ENCODE results near the gene TULP4.
"Not testable (repeated sequence)": the region's sequence is repeated elsewhere in the genome, so short reads cannot be mapped to it uniquely, and the experiment has no call there.

The TULP4 gene

DNA sequence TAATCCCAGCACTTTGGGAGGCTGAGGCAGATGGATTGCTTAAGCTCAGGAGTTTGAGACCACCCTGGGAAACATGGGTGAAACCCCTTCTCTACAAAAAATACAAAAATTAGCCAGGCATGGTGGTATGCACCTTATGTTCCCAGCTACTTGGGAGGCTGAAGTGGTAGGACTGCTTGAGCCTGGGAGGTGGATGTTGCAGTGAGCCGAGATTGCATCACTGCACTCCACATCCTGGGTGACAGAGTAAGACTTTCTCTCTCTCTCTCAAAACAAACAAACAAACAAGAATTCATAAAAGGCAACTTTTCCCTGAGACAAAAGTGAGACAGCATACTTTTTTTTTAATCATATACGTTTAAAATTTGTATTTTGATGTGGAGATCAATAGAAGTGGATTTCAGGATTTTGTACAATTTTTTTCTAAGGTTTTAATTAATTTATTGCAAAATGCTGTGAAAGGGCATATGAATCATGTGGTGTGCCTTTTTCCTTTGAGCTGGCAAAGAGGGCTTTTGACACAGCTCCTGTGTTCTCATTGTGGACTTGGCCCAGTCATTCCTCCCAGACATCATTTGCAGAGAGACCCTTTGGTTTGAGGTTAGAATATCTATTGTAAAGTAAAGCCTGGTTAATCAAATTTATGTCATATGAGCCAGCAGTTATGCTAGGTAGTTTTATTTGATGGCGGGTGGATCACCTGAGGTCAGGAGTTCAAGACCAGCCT lies 77.1 kb downstream of the TULP4 start:
- H3K36me3 Mint-ChIP-seq (ENCODE audit: low read depth) = peaks cover 24% of the 10 kb centered on the region
- H3K9me3 Mint-ChIP-seq = peaks cover 24% of the 10 kb centered on the region

GRCh38 chr6:158391276-158391675 lies 79.0 kb downstream of the TULP4 start:
- Mint-ChIP-seq H3K27ac (no peak overlapping the region), H3K4me3 (no peak overlapping the region), H3K9me3 (peaks cover 32% of the 10 kb centered on the region), H3K27me3 (no peaks in the 10 kb centered on the region), H3K36me3 (ENCODE audit: low read depth) (peaks cover 25% of the 10 kb centered on the region), H3K4me1 (ENCODE audit: low read depth) (no peaks in the 10 kb centered on the region)
- intact Hi-C loops (cut with micrococcal nuclease) = no loop called here

More for the DNA sequence above, 77.1 kb downstream of the TULP4 start:
- Mint-ChIP-seq H3K27ac (no peak overlapping the region), H3K27me3 (no peaks in the 10 kb centered on the region), H3K4me3 (no peak overlapping the region), H3K4me1 (ENCODE audit: low read depth) (no peaks in the 10 kb centered on the region)
- intact Hi-C loops (cut with micrococcal nuclease) = no loop called here

DNA sequence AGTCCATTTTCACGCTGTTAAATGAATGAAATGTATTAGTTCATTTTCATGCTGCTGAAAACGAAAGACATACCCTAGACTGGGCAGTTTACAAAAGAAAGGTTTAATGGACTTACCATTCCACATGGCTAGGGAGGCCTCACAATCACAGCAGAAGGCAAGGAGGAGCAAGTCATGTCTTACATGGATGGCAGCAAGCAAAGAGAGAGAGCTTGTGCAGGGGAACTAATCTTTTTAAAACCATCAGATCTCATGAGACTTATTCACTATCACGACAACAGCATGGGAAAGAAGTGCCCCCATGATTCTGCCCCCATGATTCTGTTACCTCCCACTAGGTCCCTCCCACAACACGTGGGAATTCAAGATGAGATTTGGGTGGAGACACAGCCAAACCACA lies 79.7 kb downstream of the TULP4 start:
- peaks cover 32% of the 10 kb centered on the region for H3K9me3 Mint-ChIP-seq
- H3K4me1 Mint-ChIP-seq (ENCODE audit: low read depth); H3K4me3 Mint-ChIP-seq; intact Hi-C loops (cut with micrococcal nuclease); H3K27me3 Mint-ChIP-seq; H3K27ac Mint-ChIP-seq: not testable (repeated sequence)
- peaks cover 25% of the 10 kb centered on the region for H3K36me3 Mint-ChIP-seq (ENCODE audit: low read depth)

- H3K4me3 Mint-ChIP-seq = no peak overlapping the region
- no peaks in the 10 kb centered on the region for H3K27me3 Mint-ChIP-seq
- intact Hi-C loops (cut with micrococcal nuclease) = no loop called here
- peaks cover 32% of the 10 kb centered on the region for H3K9me3 Mint-ChIP-seq
- H3K36me3 Mint-ChIP-seq (ENCODE audit: low read depth) = peaks cover 25% of the 10 kb centered on the region
- H3K4me1 Mint-ChIP-seq (ENCODE audit: low read depth) = peaks cover 5% of the 10 kb centered on the region
- no peak overlapping the region for H3K27ac Mint-ChIP-seq
Measured at GRCh38 chr6:158396136-158396535, 83.9 kb downstream of the TULP4 start.

DNA sequence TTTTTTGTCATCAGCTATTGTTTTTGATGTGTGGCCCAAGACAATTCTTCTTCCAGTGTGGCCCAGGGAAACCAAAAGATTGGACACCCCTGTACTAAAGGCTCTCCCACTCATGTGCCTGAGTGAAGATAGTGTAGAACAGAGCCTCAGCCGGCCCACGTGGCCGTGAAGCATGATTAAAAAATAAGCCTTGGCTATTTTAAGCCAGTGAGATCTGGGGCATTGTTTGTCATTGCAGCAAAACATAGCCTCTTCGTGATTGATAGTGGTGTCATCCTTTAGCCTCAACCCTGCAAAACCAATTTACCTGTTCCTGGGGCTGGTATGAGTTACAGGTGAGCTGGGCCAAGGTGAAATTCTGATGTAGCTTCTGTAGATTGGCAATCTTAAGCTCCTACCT lies 85.3 kb downstream of the TULP4 start:
- peaks cover 17% of the 10 kb centered on the region for H3K36me3 Mint-ChIP-seq (ENCODE audit: low read depth)
- peaks cover 21% of the 10 kb centered on the region for H3K9me3 Mint-ChIP-seq
- intact Hi-C loops (cut with micrococcal nuclease) = no loop called here
- H3K27me3 Mint-ChIP-seq = no peaks in the 10 kb centered on the region
- peaks cover 5% of the 10 kb centered on the region for H3K4me1 Mint-ChIP-seq (ENCODE audit: low read depth)
- H3K4me3 Mint-ChIP-seq = no peak overlapping the region
- no peak overlapping the region for H3K27ac Mint-ChIP-seq

DNA sequence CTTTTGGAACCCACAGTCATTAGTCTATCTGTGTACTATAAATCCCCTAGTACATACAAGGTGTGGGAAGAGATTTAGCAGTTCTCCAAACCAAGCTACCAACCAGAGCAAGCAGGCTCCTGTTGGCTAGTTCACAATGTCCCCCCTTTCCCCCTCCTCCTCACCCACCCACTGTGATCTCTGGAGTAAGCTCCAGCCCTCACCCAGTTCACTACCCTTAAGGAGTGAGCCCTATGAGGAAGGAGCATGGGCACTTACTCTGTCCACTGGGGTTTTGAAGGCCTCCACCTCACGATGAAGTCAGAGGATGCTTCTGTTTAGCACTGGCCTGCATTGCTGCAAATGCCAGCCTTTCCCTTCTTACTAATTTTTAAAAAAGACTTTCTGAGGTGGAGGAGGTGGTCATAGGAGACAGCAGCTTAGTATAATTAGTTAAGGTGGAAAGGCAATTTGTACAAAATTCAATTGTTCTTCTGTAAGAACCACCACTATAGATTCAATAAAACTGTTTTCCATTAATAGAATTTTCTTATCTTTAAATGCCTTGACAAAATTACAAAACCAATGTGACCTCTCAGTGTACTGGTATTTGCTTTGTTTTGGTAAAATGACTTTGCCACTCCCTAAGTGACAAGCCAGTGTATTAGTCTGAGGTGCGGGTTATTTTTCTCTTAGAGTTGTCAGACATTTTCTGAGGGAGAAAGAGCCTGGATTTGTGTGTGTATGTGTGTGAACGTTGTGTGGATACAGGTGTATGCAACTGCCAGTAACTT lies 86.2 kb downstream of the TULP4 start:
- Mint-ChIP-seq H3K4me3 (no peak overlapping the region), H3K36me3 (ENCODE audit: low read depth) (peaks cover 11% of the 10 kb centered on the region), H3K27ac (no peak overlapping the region), H3K9me3 (peaks cover 16% of the 10 kb centered on the region), H3K4me1 (ENCODE audit: low read depth) (peaks cover 5% of the 10 kb centered on the region), H3K27me3 (no peaks in the 10 kb centered on the region)
- intact Hi-C loops (cut with micrococcal nuclease) = no loop called here

DNA sequence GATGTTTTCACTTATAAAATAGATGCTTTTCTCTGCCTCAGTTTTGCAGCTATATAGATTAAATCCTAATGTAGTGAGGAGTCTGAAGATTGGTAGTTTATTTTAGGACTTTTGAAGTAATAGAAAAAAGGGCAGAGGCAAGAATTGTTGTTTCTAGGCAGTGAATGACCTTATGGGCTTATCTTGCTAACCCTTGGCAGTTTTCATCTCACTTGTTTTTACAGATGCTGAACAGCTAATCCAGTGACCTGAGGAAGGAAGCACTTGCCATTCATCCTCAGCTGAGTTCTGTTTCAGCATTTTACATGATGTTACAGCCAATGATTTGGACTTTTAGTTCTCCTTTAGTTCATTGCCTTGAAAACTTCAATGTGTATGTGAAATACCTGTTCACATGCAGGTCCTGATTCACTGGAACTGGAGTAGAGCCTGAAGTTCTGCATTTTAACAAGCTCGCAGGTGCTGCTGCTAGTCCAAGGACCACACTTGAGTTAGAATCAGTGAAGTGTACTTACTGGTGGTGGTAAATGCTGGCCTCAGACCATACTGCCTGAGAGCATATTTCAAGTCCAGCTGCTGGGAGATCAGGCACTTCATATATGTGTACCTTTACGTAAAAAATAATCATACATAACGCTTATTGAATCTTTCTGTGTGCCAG lies 86.9 kb downstream of the TULP4 start:
- peaks cover 3% of the 10 kb centered on the region for H3K36me3 Mint-ChIP-seq (ENCODE audit: low read depth)
- no peak overlapping the region for H3K4me3 Mint-ChIP-seq
- H3K4me1 Mint-ChIP-seq (ENCODE audit: low read depth) = peaks cover 5% of the 10 kb centered on the region
- intact Hi-C loops (cut with micrococcal nuclease) = no loop called here
- no peak overlapping the region for H3K27ac Mint-ChIP-seq
- peaks cover 9% of the 10 kb centered on the region for H3K9me3 Mint-ChIP-seq
- H3K27me3 Mint-ChIP-seq = no peaks in the 10 kb centered on the region

GRCh38 chr6:158402184-158402583 lies 89.9 kb downstream of the TULP4 start:
- H3K27me3 Mint-ChIP-seq = no peaks in the 10 kb centered on the region
- H3K27ac Mint-ChIP-seq = no peak overlapping the region
- no peaks in the 10 kb centered on the region for H3K4me1 Mint-ChIP-seq (ENCODE audit: low read depth)
- H3K9me3 Mint-ChIP-seq = no peaks in the 10 kb centered on the region
- H3K36me3 Mint-ChIP-seq (ENCODE audit: low read depth) = no peaks in the 10 kb centered on the region
- intact Hi-C loops (cut with micrococcal nuclease) = no loop called here
- no peak overlapping the region for H3K4me3 Mint-ChIP-seq

- H3K9me3 Mint-ChIP-seq; H3K36me3 Mint-ChIP-seq (ENCODE audit: low read depth); intact Hi-C loops (cut with micrococcal nuclease); H3K4me3 Mint-ChIP-seq; H3K27ac Mint-ChIP-seq; H3K27me3 Mint-ChIP-seq: not testable (repeated sequence)
- peaks cover 13% of the 10 kb centered on the region for H3K4me1 Mint-ChIP-seq (ENCODE audit: low read depth)
Measured at GRCh38 chr6:158405321-158405831, 93.1 kb downstream of the TULP4 start.

DNA sequence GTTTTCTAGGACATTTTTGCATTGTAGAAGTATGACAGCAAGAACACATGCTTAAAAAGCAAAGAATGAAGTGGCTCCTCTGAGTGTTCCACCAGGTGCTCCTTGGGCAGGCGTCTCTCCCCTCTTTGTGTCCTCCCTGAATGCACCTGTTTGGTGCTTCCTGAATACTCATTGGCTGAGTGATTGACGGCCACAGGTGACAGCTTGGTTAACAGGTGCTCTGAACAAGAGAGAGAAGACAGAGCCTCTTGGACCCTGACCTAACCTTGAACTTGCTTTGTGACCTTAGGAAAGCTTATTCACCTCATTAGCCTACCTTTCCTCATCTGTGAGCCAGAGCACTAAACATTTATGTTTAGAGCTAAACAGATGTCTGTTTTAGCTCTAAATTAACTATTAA lies 93.7 kb downstream of the TULP4 start:
- no peaks in the 10 kb centered on the region for H3K9me3 Mint-ChIP-seq
- H3K4me1 Mint-ChIP-seq (ENCODE audit: low read depth) = peaks cover 13% of the 10 kb centered on the region
- H3K4me3 Mint-ChIP-seq = no peak overlapping the region
- no peak overlapping the region for H3K27ac Mint-ChIP-seq
- no peaks in the 10 kb centered on the region for H3K36me3 Mint-ChIP-seq (ENCODE audit: low read depth)
- no peaks in the 10 kb centered on the region for H3K27me3 Mint-ChIP-seq
- intact Hi-C loops (cut with micrococcal nuclease) = no loop called here

DNA sequence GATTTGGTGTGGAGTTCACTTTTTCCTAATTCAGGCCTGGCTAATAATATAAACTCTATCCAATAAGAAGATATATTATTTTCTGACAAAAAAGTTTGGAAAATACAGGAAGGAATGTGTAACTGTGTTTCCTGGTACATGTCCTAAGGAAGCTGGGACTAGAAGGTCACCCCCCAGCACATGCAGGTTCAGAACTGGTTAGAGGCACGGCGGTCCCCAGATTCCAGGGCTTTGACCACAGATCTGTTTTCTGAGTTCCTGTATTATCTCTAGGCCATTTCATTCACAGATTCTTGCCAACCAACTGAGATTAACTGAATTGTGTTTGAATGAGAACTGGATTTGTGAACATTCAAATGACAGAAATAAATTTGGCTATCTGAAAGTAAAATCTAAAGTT lies 94.5 kb downstream of the TULP4 start:
- H3K36me3 Mint-ChIP-seq (ENCODE audit: low read depth) = no peaks in the 10 kb centered on the region
- H3K4me3 Mint-ChIP-seq = no peak overlapping the region
- intact Hi-C loops (cut with micrococcal nuclease) = no loop called here
- peaks cover 13% of the 10 kb centered on the region for H3K4me1 Mint-ChIP-seq (ENCODE audit: low read depth)
- no peak overlapping the region for H3K27ac Mint-ChIP-seq
- no peaks in the 10 kb centered on the region for H3K9me3 Mint-ChIP-seq
- no peaks in the 10 kb centered on the region for H3K27me3 Mint-ChIP-seq

DNA sequence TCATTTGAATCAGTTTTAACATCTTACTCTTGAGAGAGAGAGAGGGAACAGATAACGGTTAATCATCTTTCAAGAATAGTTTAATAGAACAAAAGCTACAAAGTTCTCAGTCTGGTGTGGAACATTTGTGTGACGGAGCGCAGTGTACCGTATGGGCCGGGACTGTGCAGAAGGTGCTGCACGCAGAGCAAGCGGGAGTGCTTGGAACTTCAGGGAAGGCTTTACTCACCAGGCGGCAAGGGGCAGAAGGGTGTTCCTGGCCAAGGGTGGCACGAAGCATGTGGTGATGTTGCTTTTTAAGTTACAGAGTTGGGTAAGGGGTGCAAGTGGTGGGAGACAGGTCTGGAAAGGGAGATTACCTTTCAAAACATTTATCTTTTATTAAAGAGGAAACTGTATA lies 95.7 kb downstream of the TULP4 start:
- Mint-ChIP-seq H3K36me3 (ENCODE audit: low read depth) (peaks cover 3% of the 10 kb centered on the region), H3K27me3 (no peaks in the 10 kb centered on the region), H3K4me3 (no peak overlapping the region), H3K27ac (no peak overlapping the region), H3K9me3 (no peaks in the 10 kb centered on the region), H3K4me1 (ENCODE audit: low read depth) (peaks cover 13% of the 10 kb centered on the region)
- intact Hi-C loops (cut with micrococcal nuclease) = no loop called here

DNA sequence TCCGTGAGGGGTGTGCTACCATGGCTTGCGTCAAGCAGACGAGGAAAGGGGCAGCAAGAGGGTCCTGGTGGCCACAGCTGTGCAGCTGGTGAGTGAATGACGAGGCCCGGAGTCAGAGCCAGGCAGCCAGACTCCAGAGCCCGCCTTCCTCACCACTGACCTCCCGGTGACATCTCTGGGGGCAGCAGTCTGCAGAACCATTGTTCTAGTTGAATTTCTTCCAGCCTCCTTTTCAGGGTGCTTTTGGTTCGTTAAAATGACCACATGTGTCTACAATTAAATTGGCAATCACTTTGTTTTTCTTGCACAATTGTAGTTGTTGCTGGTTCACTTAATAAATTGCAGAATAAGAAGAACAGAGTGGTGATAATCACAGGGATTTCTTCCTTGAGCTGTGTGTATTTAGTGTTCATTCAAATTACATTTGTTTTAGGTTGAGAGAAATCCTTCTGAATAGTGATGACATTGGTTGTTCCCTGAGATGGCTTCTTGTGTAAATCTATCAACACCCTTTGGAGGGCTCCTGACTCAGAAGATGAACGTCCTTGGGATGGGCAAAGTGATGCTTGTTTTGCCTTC lies 96.4 kb downstream of the TULP4 start:
- no peaks in the 10 kb centered on the region for H3K9me3 Mint-ChIP-seq
- H3K27me3 Mint-ChIP-seq = no peaks in the 10 kb centered on the region
- no peak overlapping the region for H3K4me3 Mint-ChIP-seq
- no peak overlapping the region for H3K27ac Mint-ChIP-seq
- H3K36me3 Mint-ChIP-seq (ENCODE audit: low read depth) = peaks cover 9% of the 10 kb centered on the region
- peaks cover 13% of the 10 kb centered on the region for H3K4me1 Mint-ChIP-seq (ENCODE audit: low read depth)
- intact Hi-C loops (cut with micrococcal nuclease) = no loop called here

- Mint-ChIP-seq H3K9me3 (no peaks in the 10 kb centered on the region), H3K27ac (no peak overlapping the region), H3K4me1 (ENCODE audit: low read depth) (peaks cover 13% of the 10 kb centered on the region), H3K36me3 (ENCODE audit: low read depth) (peaks cover 11% of the 10 kb centered on the region), H3K4me3 (no peak overlapping the region), H3K27me3 (no peaks in the 10 kb centered on the region)
- intact Hi-C loops (cut with micrococcal nuclease) = no loop called here
Measured at GRCh38 chr6:158409451-158409850, 97.2 kb downstream of the TULP4 start.

All from dendritic cell treated with granulocyte-macrophage colony-stimulating factor and Interleukin-4, amounts not matched to agents 40 ng/mL and 50 ng/mL, for 4 days (primary cell).